Mammary epithelial cell (primary cell): ENCODE measurements around the gene CEP135.

Experiments
- EZH2 ChIP-seq: IDR thresholded peaks from 2 replicates; pipeline ENCODE4 v1.6.1; 2012; ENCODE audit warnings: low read length, inconsistent platforms, borderline replicate concordance
- TF ChIP-seq, protein P1 (sequence below), 2 donors: IDR thresholded peaks in 1 of 2; conservative IDR thresholded peaks in 1 of 2; 2 replicates each; pipeline ENCODE4 v1.5.1; 2011 to 2012; ENCODE audit warnings: inconsistent platforms in 2 of 2, low read length in 2 of 2, mild to moderate bottlenecking in 2 of 2, control low read depth in 1 of 2, low read depth in 1 of 2; ENCODE audit not compliant: insufficient read depth in 1 of 2; ENCODE audit errors: extremely low read depth in 1 of 2

DNA sequence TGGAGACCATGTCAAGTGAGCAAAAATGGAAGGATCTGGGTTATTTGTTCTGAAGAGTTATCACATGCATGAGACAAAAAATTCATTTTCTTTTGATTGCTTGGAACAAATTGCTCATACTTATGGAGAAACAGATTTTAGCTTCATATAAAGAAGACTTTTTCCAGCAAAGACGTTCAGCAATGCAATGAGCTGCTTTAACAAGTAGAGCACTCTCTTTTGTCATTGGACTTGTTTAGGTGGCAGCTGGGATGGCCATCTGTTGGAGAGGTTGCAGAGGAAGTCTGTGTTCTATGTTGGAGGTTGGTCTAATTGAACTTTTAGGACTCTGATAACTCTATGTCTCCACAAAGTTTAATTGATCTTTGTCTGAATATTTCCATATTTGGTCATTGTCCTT, 19.9 kb upstream of the CEP135 start:
- no peak for TF ChIP-seq EZH2
- TF ChIP-seq, protein P1, sequence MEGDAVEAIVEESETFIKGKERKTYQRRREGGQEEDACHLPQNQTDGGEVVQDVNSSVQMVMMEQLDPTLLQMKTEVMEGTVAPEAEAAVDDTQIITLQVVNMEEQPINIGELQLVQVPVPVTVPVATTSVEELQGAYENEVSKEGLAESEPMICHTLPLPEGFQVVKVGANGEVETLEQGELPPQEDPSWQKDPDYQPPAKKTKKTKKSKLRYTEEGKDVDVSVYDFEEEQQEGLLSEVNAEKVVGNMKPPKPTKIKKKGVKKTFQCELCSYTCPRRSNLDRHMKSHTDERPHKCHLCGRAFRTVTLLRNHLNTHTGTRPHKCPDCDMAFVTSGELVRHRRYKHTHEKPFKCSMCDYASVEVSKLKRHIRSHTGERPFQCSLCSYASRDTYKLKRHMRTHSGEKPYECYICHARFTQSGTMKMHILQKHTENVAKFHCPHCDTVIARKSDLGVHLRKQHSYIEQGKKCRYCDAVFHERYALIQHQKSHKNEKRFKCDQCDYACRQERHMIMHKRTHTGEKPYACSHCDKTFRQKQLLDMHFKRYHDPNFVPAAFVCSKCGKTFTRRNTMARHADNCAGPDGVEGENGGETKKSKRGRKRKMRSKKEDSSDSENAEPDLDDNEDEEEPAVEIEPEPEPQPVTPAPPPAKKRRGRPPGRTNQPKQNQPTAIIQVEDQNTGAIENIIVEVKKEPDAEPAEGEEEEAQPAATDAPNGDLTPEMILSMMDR (conservative IDR thresholded peaks at IDR 0.05 in 1 of 2, IDR thresholded peaks at IDR 0.05 in 1 of 2; ENCODE audit: extremely low read depth in 1 of 2, insufficient read depth in 1 of 2, low read depth in 1 of 2, low read length in 2 of 2), result no peak
